GM18505 (cell line): ENCODE measurements around the gene B4GALT2.

Source experiments
- ATAC-seq: cut with Tn5 transposase; IDR thresholded peaks from one replicate; pipeline ENCODE4 v1.9.1; 2021; ENCODE audit not compliant: unreplicated experiment
- POLR2A ChIP-seq: IDR thresholded peaks from 4 replicates; pipeline ENCODE4 v1.6.1; 2011; ENCODE audit warnings: borderline replicate concordance; ENCODE audit not compliant: insufficient read depth, insufficient read length; ENCODE audit errors: extremely low read depth

The B4GALT2 gene

DNA sequence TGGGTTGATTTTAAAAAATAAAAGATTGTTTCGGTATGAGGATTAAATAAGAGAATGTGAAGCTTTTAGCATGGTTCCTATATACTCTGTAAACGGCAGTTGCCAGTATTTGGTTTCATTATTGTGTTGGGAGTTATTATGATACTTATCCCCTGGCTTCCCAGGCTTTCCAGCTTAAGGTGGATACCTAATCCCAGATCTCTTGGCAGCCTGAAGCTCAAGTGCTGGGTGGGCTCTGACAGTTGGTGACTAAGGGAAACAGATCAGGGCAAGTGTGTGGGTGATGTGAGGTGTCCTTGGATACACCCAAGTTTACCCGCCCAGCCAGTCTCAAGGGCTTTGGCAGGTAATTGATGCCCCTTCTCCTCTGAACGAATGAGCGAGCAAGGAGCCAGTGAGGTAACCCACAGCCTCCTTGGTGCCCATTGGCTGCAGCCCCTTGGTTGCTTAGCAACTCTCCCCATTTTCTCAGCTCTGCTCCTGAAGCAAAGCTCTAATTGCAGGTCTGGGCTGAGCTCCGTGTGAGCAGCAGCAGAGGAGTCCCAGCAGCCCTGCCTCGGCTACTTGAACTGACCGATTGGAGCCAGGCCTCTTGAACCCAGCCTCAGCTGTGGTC, 26.2 kb upstream of the B4GALT2 start:
- ATAC-seq: no peak
- no peak for TF ChIP-seq POLR2A

DNA sequence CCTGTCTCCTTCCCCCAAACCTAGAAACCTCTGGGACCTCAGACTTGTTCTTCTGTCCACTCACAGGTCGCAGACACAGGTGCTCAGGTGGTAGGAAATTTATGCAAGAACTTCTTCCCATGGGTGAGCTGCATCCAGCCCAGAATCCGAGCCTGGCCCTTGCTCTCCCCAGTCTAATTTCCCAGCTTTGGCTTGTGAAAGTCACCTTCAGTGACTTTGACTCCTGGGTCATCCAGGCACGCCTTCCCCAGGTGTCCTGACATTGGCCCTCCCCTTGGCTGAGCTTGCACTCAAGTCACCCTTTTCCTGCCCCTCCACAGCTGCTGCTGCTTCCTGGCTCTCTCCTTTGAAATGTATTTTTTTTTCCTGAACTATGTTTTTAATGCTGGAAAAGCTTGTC, 25.6 kb upstream of the B4GALT2 start:
- TF ChIP-seq POLR2A: no peak

DNA sequence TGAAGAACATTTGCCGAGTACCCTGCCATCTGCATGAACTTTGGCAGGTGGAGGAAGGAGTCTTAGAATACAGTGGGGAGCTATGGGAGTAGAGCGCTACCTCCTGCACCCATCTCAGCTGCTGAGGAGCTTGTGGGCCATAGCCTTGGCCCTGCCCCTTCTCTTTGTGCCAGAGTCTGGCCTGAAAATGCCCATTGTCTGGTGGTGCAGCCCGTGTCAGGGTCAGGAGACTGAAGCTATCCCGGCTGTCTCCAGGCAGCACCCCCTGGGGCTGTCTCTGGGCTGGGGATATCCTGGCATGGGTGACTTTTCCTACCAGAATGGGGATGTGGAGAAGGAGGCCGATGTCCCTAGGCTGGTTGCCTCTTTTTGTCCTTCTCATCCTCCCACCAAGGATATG, 25.0 kb upstream of the B4GALT2 start:
- no peak for ATAC-seq
- no peak for TF ChIP-seq POLR2A

More for the DNA sequence above, 25.6 kb upstream of the B4GALT2 start:
- ATAC-seq: no peak

DNA sequence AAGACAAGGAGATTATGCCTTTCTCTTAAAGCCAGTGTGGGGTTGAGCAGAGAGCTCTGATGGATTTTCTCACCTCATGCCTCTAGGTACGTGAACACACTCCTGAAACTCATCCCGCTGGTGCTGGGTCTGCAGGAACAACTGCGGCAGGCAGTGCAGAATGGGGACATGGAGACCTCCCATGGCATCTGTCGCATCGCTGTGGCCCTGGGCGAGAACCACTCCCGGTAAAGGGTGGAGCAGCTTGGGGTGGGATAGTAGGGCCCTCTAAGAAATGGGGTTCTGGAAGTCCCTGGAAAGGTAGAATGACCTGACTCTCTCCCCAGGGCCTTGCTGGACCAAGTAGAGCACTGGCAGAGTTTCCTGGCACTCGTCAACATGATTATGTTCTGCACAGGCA, 22.8 kb upstream of the B4GALT2 start:
- no peak for TF ChIP-seq POLR2A
- ATAC-seq: no peak

DNA sequence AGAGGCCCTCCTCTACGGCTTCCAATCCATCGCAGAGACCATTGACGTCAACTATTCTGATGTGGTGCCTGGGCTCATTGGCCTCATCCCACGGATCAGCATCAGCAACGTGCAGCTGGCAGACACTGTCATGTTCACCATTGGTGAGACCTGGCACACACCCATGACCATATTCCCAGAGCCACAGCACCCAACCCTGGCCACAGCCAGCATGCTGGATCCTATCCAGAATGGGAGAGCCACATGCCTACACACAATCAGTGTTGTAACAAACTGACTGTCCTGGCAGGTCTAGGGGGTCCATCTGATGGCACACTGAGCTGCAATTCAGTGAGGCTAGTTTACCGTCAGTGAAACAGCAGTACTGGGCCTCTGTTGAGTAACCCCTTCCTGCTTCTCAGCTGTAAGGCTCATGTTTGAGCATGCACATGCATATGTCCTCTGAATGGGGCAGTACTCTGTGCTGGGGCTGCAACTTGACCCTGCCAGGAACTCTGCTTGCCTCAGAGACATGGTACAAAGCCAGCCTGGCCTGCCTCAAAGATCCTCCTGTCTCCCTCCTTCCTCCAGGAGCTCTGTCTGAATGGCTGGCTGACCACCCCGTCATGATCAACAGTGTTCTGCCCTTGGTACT, 21.5 kb upstream of the B4GALT2 start:
- ATAC-seq: no peak

DNA sequence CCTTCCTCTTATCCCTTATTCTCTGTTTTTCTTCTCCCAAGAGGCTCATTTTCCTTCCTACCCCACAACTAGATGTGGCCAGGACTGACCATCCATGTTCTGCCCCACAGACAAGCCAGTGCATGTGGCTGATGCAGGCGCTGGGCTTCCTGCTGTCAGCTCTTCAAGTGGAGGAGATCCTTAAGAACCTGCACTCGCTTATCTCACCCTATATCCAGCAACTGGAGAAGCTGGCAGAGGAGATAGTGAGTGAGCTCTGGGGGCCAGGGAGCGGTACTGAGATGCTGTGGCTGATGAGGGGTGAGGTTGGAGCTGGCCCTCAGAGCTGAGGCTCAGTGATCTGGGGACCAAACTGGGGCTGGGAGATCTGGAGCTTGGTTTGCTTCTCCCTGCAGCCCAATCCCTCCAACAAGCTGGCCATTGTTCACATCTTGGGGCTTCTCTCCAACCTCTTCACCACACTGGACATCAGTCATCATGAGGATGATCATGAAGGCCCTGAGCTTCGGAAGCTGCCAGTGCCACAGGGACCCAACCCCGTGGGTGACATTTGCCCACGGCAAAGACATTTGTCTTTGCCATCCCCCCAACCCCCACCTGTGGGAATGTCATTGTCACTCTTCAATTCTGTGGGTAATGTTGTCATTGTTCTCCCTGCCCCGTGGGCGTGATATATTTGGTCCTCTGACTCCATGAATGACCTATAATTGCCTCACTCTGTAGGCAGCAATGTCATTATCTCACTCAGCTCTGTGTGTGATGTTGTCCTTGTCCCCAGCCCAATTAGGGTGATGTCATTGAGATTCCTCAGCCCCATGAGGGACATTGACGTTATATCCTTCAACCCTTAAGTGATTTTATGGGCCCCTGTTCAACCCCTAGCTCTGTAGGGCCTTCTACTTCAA, 20.4 kb upstream of the B4GALT2 start:
- no peak for ATAC-seq
- TF ChIP-seq POLR2A: no peak

More for the DNA sequence above, 21.5 kb upstream of the B4GALT2 start:
- TF ChIP-seq POLR2A: no peak

DNA sequence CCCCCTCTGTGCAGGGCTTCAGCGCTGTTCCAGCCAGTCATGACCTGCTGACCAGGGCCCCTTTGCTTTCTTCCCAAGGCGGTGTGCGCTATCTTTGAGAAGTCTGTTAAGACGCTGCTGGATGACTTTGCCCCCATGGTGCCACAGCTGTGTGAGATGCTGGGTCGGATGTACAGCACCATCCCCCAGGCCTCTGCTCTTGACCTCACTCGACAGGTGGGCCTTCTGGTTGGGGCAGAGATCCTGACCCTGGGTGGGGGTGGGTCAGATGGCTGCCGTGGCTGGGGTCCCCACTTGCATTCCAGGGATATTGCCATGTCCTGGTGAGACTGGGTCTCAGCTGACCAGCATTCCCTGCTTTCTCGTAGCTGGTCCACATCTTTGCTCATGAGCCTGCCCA, 18.2 kb upstream of the B4GALT2 start:
- no peak for TF ChIP-seq POLR2A
- no peak for ATAC-seq

DNA sequence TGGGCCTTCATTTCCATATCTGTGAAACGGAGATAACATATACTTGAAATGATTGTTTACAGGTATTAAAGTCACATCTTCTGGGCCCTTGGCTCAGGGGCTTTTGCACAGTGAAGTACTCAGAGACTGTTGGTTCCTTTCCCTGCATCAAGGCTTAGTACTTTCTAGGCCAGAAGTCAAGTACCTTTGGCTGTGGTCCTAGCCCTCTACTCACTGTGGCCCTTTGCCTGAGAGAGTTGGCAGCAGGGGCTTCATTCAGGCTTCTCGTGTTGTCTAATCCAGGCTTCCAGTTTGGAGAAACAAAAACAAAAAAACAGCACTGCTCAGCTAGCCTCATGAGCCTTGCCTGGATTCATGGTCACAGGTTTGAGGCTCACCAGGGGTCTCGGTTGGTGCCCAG, 17.3 kb upstream of the B4GALT2 start:
- no peak for ATAC-seq
- TF ChIP-seq POLR2A: no peak

DNA sequence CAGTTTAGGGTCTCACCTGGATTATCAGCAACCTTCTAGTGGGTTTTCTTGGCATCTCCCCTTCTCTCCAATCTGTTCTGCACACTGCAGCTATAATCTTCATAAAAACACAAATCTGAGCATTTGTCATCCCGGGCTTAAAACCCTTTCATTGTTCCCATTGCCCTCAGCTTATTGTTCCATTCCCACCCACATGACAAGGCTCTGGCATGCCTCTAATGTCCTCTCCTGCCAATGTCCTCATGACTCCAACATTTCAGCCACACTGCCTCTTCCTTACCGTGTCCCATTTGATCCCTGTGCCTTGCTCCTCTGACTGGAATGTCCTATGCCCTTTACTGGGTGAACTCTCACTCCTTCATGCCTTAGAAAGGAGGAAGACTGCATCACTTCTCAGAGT, 16.7 kb upstream of the B4GALT2 start:
- no peak for ATAC-seq

DNA sequence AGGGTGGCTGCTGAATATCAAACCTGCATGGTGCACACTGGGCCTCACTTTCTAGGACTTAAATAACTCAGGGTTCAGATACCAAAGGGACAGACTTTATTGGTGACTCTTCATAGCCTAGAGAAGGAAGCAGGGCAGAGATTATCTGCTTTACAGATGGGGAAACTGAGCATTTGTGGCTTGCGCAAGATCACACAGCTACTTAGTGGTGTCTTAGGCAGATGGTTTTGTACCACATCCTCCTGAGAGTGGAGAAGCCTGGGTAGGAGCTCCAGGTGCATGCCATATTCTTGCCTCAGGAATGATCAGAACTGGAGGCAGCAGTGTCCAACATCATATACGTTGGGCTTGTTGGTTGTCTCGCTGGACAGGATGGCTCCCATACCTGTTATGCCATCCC, 16.0 kb upstream of the B4GALT2 start:
- TF ChIP-seq POLR2A: no peak
- no peak for ATAC-seq

More for the DNA sequence above, 16.7 kb upstream of the B4GALT2 start:
- no peak for TF ChIP-seq POLR2A

DNA sequence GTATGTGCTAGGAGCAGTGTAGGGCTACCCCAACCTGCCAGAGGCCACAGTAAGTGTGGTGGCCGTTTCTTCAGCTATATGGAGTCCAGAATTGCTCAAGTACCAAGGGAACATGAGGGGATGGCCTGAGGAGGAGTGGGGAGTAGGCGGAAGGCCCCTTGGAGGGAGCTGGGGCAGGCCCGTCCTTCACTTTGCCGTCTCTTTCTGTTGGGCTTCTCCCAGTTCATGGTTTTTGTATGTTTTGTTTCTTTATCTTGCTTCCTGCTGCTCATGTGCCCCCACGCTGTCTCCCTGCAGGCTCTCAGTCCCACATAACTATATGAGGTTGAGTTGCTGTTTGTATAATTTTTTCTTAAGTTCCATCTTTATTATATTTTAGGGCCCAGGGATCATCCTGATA, 15.1 kb upstream of the B4GALT2 start:
- TF ChIP-seq POLR2A: no peak
- no peak for ATAC-seq

DNA sequence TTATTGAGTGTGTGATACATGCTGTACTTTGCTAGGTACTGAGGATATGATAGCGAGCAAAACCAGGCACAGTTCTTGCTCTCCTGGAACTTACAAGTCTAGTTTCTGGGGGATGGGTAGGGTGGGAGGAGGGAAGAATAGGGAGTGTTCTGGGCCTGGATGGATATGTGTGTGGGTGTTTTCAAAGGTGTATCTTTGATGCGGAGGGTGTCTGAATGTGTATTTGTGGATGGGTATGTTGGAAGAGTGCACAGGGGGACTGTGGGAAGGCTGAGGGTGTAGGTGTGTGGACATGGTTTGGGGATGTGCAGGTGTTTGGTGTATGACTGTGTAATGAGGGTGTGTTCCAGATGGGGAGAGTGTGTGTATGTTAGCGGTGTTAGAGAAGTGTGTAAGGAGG, 13.7 kb upstream of the B4GALT2 start:
- no peak for TF ChIP-seq POLR2A
- no peak for ATAC-seq

DNA sequence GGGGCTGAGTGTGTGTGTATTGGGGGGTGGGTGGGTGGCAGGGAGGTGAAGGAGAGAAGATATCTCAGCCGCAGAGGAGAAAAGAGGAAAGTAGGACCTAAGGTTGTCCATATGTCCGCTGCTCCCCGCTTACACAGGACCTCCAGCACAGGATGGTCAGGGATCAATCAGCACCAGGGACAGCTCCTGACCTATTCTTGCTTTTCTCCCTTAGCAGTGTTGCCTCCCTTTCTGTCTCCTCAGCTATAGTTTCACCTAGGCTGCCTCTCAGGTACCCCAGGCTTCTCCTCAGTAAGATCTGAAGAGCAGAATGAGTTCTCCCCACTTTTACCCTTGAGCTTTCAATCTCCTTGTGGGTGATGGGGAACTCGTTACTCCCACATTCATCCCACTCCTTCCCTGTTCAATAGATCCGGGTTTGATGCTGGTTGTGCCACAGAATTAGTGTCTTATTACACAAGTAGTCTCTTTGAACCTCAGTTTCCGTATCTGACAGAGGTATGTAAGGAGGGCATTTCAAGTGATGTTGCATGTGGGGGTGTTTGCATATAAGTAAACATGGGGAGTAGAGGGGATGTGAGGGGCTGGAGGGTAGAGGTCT, 10.6 kb upstream of the B4GALT2 start:
- ATAC-seq: no peak
- TF ChIP-seq POLR2A: no peak
